Heart left ventricle (tissue), 13 donors: ENCODE results near the gene SKAP2.

ENCODE experiments used
- CTCF ChIP-seq, 12 donors: fragments of 200-600 bp; sonication (generic) in 4 of 12; IDR thresholded peaks; one replicate each; pipeline versions ENCODE4 v1.5.0 to v1.8.0; 2018 to 2022; ENCODE audit warnings: antibody characterized with exemption in 12 of 12, mild to moderate bottlenecking in 5 of 12
- POLR2A ChIP-seq, 2 donors: fragments of 450-650 bp; IDR thresholded peaks; one replicate each; pipeline ENCODE4 v1.6.1; 2017; ENCODE audit warnings: antibody characterized with exemption in 2 of 2, mild to moderate bottlenecking in 2 of 2, moderate library complexity in 2 of 2
- donor health status: ischemic (EF 13 %, LVEDD 7.1; RV severe dilation, severe dysfunction).
- donor health status: DM: no; HTN: yes; CAD: no.
- donor health status: DM: no; HTN: no; CAD: no.
- donor health status: ischemic (EF 25% LVEDD 6.9; RV normal size, moderate dysfunction).
- donor health status: ischemic (EF 25% LVEDD 5.7; RV mildly dilated, moderate dysfunction).
- donor health status: ischemic (EF 35%, LVEDD 5.7; RV mildly dilated, moderate dysfunction).
- donor health status: nonischemic (EF 11% LVEDD 7.7; RV severe dilation, severe dysfunction).
- donor health status: DM: yes; HTN: yes; CAD: no.
- donor health status: PGD.
- donor health status: ischemic (EF 29% LVEDD 5.4; RV normal size, mild dysfunction).
- donor health status: nonischemic (EF 23%, LVEDD 6.1; RV moderate dilation, normal function).

GRCh38 chr7:26735976-26736600, 128.3 kb downstream of the SKAP2 start:
- TF ChIP-seq CTCF (IDR thresholded peaks at IDR 0.05): no peak
- no peak for TF ChIP-seq POLR2A (IDR thresholded peaks at IDR 0.05)
